HEK293 (cell line): ENCODE data around the gene KCNAB1.

Experiments
- HOXC10 ChIP-seq: sonication (generic); formaldehyde crosslinking; IDR thresholded peaks from 2 replicates; pipeline ENCODE4 v1.8.1; 2023; ENCODE audit warnings: mild to moderate bottlenecking, missing genetic modification reagents
- KLF16 ChIP-seq: fragments of 450-650 bp; formaldehyde crosslinking; IDR thresholded peaks from 2 replicates; pipeline ENCODE4 v1.5.1; 2017; ENCODE audit warnings: missing biosample characterization, missing genetic modification characterization
- MEIS1 ChIP-seq: sonication (generic); formaldehyde crosslinking; IDR thresholded peaks from 2 replicates; pipeline ENCODE4 v1.8.1; 2022; ENCODE audit warnings: missing genetic modification reagents, mild to moderate bottlenecking, borderline replicate concordance
- PRDM1 ChIP-seq: fragments of 450-650 bp; formaldehyde crosslinking; IDR thresholded peaks from 2 replicates; pipeline ENCODE4; 2016; ENCODE audit warnings: missing biosample characterization, missing genetic modification characterization
- REST ChIP-seq: fragments of 450-650 bp; formaldehyde crosslinking; IDR thresholded peaks from 2 replicates; pipeline ENCODE4 v1.5.1; 2016; ENCODE audit warnings: missing biosample characterization, missing genetic modification characterization
- YY2 ChIP-seq: fragments of 450-650 bp; formaldehyde crosslinking; IDR thresholded peaks from 2 replicates; pipeline ENCODE4 v1.5.1; 2016; ENCODE audit warnings: missing biosample characterization, missing genetic modification characterization
- ZEB2 ChIP-seq: fragments of 450-650 bp; formaldehyde crosslinking; IDR thresholded peaks from 2 replicates; pipeline ENCODE4 v1.5.1; 2016; ENCODE audit warnings: missing biosample characterization, missing genetic modification characterization
- ZFP37 ChIP-seq: fragments of 450-650 bp; formaldehyde crosslinking; IDR thresholded peaks from 2 replicates; pipeline ENCODE4 v1.5.1; 2016; ENCODE audit warnings: missing biosample characterization, missing genetic modification characterization
- ZNF138 ChIP-seq: fragments of 450-650 bp; formaldehyde crosslinking; IDR thresholded peaks from 2 replicates; pipeline ENCODE4 v1.5.1; 2016; ENCODE audit warnings: missing biosample characterization, missing genetic modification characterization, borderline replicate concordance
- ZNF146 ChIP-seq: fragments of 450-650 bp; formaldehyde crosslinking; IDR thresholded peaks from 2 replicates; pipeline ENCODE4 v1.5.1; 2016; ENCODE audit warnings: missing biosample characterization, missing genetic modification characterization
- ZNF174 ChIP-seq: fragments of 450-650 bp; formaldehyde crosslinking; IDR thresholded peaks from 2 replicates; pipeline ENCODE4 v1.5.0; 2017; ENCODE audit warnings: missing biosample characterization, mild to moderate bottlenecking, missing genetic modification characterization
- ZNF239 ChIP-seq: fragments of 450-650 bp; formaldehyde crosslinking; IDR thresholded peaks from 2 replicates; pipeline ENCODE4 v1.5.1; 2016; ENCODE audit warnings: missing biosample characterization, missing genetic modification characterization
- ZNF362 ChIP-seq: fragments of 450-650 bp; formaldehyde crosslinking; IDR thresholded peaks from 2 replicates; pipeline ENCODE4 v1.5.1; 2016; ENCODE audit warnings: missing biosample characterization, missing genetic modification characterization
- ZNF366 ChIP-seq: fragments of 450-650 bp; formaldehyde crosslinking; conservative IDR thresholded peaks from 2 replicates; pipeline ENCODE4 v1.5.1; 2016; ENCODE audit warnings: missing biosample characterization, missing genetic modification characterization
- ZNF391 ChIP-seq: fragments of 450-650 bp; formaldehyde crosslinking; IDR thresholded peaks from 2 replicates; pipeline ENCODE4 v1.5.1; 2016; ENCODE audit warnings: low read depth, missing biosample characterization, missing genetic modification characterization, borderline replicate concordance
- ZNF394 ChIP-seq: fragments of 450-650 bp; formaldehyde crosslinking; IDR thresholded peaks from 2 replicates; pipeline ENCODE4 v1.5.1; 2016; ENCODE audit warnings: missing biosample characterization, missing genetic modification characterization, mild to moderate bottlenecking, moderate library complexity, borderline replicate concordance
- ZNF404 ChIP-seq: fragments of 450-650 bp; formaldehyde crosslinking; IDR thresholded peaks from 2 replicates; pipeline ENCODE4 v1.5.1; 2017; ENCODE audit warnings: missing biosample characterization, missing genetic modification characterization
- ZNF510 ChIP-seq: fragments of 450-650 bp; formaldehyde crosslinking; IDR thresholded peaks from 2 replicates; pipeline ENCODE4 v1.5.1; 2018; ENCODE audit warnings: mild to moderate bottlenecking, missing genetic modification characterization, missing biosample characterization; ENCODE audit not compliant: insufficient replicate concordance
- ZNF558 ChIP-seq: fragments of 450-650 bp; formaldehyde crosslinking; IDR thresholded peaks from 2 replicates; pipeline ENCODE4 v1.5.1; 2016; ENCODE audit warnings: missing biosample characterization, missing genetic modification characterization
- ZNF624 ChIP-seq: fragments of 450-650 bp; formaldehyde crosslinking; IDR thresholded peaks from 2 replicates; pipeline ENCODE4 v1.5.1; 2017; ENCODE audit warnings: missing biosample characterization, missing genetic modification characterization
- ZNF626 ChIP-seq: fragments of 450-650 bp; sonication (Bioruptor Pico); formaldehyde crosslinking; IDR thresholded peaks from 2 replicates; pipeline ENCODE4 v1.5.1; 2018; ENCODE audit warnings: missing biosample characterization, missing genetic modification characterization, inconsistent platforms
- ZNF677 ChIP-seq: fragments of 450-650 bp; IDR thresholded peaks from 2 replicates; pipeline ENCODE4 v1.5.0; 2018; ENCODE audit warnings: missing biosample characterization, mild to moderate bottlenecking, missing genetic modification characterization, moderate library complexity
- TF ChIP-seq, protein P1 (sequence below): fragments of 450-650 bp; formaldehyde crosslinking; IDR thresholded peaks from 2 replicates; pipeline ENCODE4 v1.5.1; 2016; ENCODE audit warnings: missing biosample characterization, missing genetic modification characterization
- TF ChIP-seq, protein P2 (sequence below): fragments of 450-650 bp; formaldehyde crosslinking; IDR thresholded peaks from 2 replicates; pipeline ENCODE4 v1.5.1; 2016; ENCODE audit warnings: missing biosample characterization, missing genetic modification characterization
- TF ChIP-seq, protein P3 (sequence below): fragments of 450-650 bp; IDR thresholded peaks from 2 replicates; pipeline ENCODE4 v1.5.1; 2018; ENCODE audit warnings: missing biosample characterization, missing genetic modification characterization
- TF ChIP-seq, protein P4 (sequence below): fragments of 450-650 bp; formaldehyde crosslinking; conservative IDR thresholded peaks from 2 replicates; pipeline ENCODE4 v1.5.1; 2016; ENCODE audit warnings: low read depth, missing biosample characterization, missing genetic modification characterization

The KCNAB1 gene

DNA sequence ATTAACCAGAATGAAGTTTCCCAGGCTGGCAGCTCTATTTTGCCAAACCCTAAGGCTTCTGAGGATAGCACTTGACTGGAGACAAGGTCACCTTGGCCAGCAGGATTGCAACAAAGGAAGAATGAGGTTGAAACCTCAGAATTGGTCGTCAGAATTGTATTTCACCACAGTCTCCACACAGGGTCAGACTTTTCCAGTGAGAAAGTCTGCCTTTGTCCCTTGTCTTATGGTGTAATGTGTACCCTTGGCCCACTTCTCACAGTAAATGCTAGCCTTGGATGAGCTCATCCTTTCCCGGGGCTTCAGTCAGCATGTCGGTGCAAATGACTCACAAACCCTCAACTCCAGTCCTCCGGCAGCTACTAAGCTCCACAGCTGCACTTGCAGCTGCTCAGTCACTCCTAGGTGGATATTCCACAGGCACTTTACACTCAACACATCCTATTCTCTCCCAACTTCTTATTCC, 414.8 kb downstream of the KCNAB1 start (continued):
- TF ChIP-seq REST (tag by site-specific recombination) = no peak
- TF ChIP-seq ZNF677 (tag by site-specific recombination) = no peak
- no peak for TF ChIP-seq HOXC10 (CRISPR knock-in tag)
- no peak for TF ChIP-seq ZNF239
- no peak for TF ChIP-seq ZNF404
- TF ChIP-seq ZNF138 = no peak
- TF ChIP-seq MEIS1 (CRISPR knock-in tag) = no peak
- no peak for TF ChIP-seq ZNF626 (tag by site-specific recombination)
- peak; percentile 74 for TF ChIP-seq ZEB2 (tag by site-specific recombination)
- TF ChIP-seq ZNF624 (tag by site-specific recombination) = no peak
- TF ChIP-seq PRDM1 (tag by site-specific recombination) = peak; percentile 74
- TF ChIP-seq, protein P1, sequence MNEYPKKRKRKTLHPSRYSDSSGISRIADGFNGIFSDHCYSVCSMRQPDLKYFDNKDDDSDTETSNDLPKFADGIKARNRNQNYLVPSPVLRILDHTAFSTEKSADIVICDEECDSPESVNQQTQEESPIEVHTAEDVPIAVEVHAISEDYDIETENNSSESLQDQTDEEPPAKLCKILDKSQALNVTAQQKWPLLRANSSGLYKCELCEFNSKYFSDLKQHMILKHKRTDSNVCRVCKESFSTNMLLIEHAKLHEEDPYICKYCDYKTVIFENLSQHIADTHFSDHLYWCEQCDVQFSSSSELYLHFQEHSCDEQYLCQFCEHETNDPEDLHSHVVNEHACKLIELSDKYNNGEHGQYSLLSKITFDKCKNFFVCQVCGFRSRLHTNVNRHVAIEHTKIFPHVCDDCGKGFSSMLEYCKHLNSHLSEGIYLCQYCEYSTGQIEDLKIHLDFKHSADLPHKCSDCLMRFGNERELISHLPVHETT = 0 out of 2 replicates have a peak, but pooled peaks have one; percentile 15
- TF ChIP-seq ZNF391 (tag by site-specific recombination) = no peak
- TF ChIP-seq ZNF558 = no peak
- TF ChIP-seq ZNF510 = no peak
- TF ChIP-seq YY2 (tag by site-specific recombination) = no peak
- TF ChIP-seq, protein P2, sequence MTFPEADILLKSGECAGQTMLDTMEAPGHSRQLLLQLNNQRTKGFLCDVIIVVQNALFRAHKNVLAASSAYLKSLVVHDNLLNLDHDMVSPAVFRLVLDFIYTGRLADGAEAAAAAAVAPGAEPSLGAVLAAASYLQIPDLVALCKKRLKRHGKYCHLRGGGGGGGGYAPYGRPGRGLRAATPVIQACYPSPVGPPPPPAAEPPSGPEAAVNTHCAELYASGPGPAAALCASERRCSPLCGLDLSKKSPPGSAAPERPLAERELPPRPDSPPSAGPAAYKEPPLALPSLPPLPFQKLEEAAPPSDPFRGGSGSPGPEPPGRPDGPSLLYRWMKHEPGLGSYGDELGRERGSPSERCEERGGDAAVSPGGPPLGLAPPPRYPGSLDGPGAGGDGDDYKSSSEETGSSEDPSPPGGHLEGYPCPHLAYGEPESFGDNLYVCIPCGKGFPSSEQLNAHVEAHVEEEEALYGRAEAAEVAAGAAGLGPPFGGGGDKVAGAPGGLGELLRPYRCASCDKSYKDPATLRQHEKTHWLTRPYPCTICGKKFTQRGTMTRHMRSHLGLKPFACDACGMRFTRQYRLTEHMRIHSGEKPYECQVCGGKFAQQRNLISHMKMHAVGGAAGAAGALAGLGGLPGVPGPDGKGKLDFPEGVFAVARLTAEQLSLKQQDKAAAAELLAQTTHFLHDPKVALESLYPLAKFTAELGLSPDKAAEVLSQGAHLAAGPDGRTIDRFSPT (tag by site-specific recombination) = peak; percentile 80
- no peak for TF ChIP-seq KLF16 (tag by site-specific recombination)
- peak; percentile 64; the same call in 1 of the 2 replicates for TF ChIP-seq ZNF366
- TF ChIP-seq ZNF174 (tag by site-specific recombination) = no peak
- no peak for TF ChIP-seq ZNF362 (tag by site-specific recombination)
- peak; percentile 14; the same call in 1 of the 2 replicates for TF ChIP-seq ZNF394 (tag by site-specific recombination)
- peak; percentile 71; the same call in 1 of the 2 replicates for TF ChIP-seq ZFP37 (tag by site-specific recombination)
- TF ChIP-seq, protein P3, sequence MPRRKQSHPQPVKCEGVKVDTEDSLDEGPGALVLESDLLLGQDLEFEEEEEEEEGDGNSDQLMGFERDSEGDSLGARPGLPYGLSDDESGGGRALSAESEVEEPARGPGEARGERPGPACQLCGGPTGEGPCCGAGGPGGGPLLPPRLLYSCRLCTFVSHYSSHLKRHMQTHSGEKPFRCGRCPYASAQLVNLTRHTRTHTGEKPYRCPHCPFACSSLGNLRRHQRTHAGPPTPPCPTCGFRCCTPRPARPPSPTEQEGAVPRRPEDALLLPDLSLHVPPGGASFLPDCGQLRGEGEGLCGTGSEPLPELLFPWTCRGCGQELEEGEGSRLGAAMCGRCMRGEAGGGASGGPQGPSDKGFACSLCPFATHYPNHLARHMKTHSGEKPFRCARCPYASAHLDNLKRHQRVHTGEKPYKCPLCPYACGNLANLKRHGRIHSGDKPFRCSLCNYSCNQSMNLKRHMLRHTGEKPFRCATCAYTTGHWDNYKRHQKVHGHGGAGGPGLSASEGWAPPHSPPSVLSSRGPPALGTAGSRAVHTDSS (tag by site-specific recombination) = no peak
- TF ChIP-seq, protein P4, sequence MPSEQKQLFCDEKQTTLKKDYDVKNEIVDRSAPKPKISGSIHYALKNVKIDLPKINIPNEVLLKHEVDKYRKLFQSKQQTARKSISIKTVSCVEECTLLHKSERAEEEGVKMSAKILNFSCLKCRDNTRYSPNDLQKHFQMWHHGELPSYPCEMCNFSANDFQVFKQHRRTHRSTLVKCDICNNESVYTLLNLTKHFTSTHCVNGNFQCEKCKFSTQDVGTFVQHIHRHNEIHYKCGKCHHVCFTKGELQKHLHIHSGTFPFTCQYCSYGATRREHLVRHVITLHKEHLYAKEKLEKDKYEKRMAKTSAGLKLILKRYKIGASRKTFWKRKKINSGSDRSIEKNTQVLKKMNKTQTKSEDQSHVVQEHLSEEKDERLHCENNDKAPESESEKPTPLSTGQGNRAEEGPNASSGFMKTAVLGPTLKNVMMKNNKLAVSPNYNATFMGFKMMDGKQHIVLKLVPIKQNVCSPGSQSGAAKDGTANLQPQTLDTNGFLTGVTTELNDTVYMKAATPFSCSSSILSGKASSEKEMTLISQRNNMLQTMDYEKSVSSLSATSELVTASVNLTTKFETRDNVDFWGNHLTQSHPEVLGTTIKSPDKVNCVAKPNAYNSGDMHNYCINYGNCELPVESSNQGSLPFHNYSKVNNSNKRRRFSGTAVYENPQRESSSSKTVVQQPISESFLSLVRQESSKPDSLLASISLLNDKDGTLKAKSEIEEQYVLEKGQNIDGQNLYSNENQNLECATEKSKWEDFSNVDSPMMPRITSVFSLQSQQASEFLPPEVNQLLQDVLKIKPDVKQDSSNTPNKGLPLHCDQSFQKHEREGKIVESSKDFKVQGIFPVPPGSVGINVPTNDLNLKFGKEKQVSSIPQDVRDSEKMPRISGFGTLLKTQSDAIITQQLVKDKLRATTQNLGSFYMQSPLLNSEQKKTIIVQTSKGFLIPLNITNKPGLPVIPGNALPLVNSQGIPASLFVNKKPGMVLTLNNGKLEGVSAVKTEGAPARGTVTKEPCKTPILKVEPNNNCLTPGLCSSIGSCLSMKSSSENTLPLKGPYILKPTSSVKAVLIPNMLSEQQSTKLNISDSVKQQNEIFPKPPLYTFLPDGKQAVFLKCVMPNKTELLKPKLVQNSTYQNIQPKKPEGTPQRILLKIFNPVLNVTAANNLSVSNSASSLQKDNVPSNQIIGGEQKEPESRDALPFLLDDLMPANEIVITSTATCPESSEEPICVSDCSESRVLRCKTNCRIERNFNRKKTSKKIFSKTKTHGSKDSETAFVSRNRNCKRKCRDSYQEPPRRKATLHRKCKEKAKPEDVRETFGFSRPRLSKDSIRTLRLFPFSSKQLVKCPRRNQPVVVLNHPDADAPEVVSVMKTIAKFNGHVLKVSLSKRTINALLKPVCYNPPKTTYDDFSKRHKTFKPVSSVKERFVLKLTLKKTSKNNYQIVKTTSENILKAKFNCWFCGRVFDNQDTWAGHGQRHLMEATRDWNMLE (tag by site-specific recombination) = no peak
- TF ChIP-seq ZNF146 (tag by site-specific recombination) = no peak
